Suprapubic skin (tissue), 4 donors: Measurements from ENCODE around the gene APOO.

Source experiments
- EP300 ChIP-seq: sonication (generic); formaldehyde crosslinking; IDR thresholded peaks from one replicate; pipeline ENCODE4 v1.6.1; 2017; ENCODE audit warnings: antibody characterized with exemption
- POLR2A ChIP-seq, 2 donors: fragments of 450-650 bp; IDR thresholded peaks; one replicate each; pipeline ENCODE4 v1.6.1; 2017; ENCODE audit warnings: antibody characterized with exemption in 2 of 2, mild to moderate bottlenecking in 2 of 2, moderate library complexity in 2 of 2
- POLR2AphosphoS5 ChIP-seq, 3 donors: sonication (generic); formaldehyde crosslinking; IDR thresholded peaks; one replicate each; pipeline ENCODE4 v1.6.1; 2017; ENCODE audit warnings: antibody characterized with exemption in 3 of 3
- TF ChIP-seq, protein P1 (sequence below), 2 donors: fragments of 200-600 bp in 1 of 2; fragments of 450-650 bp in 1 of 2; sonication (generic) in 1 of 2; IDR thresholded peaks; one replicate each; pipeline ENCODE4 v1.5.1; 2016 to 2019; ENCODE audit warnings: antibody characterized with exemption in 2 of 2, mild to moderate bottlenecking in 1 of 2, moderate library complexity in 1 of 2

GRCh38 chrX:23930894-23931604, 23.3 kb upstream of the APOO start:
- TF ChIP-seq, protein P1, sequence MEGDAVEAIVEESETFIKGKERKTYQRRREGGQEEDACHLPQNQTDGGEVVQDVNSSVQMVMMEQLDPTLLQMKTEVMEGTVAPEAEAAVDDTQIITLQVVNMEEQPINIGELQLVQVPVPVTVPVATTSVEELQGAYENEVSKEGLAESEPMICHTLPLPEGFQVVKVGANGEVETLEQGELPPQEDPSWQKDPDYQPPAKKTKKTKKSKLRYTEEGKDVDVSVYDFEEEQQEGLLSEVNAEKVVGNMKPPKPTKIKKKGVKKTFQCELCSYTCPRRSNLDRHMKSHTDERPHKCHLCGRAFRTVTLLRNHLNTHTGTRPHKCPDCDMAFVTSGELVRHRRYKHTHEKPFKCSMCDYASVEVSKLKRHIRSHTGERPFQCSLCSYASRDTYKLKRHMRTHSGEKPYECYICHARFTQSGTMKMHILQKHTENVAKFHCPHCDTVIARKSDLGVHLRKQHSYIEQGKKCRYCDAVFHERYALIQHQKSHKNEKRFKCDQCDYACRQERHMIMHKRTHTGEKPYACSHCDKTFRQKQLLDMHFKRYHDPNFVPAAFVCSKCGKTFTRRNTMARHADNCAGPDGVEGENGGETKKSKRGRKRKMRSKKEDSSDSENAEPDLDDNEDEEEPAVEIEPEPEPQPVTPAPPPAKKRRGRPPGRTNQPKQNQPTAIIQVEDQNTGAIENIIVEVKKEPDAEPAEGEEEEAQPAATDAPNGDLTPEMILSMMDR (IDR thresholded peaks at IDR 0.05): no peak
- no peak for TF ChIP-seq POLR2A (IDR thresholded peaks at IDR 0.05)
- no peak for TF ChIP-seq EP300
- no peak for TF ChIP-seq POLR2AphosphoS5 (IDR thresholded peaks at IDR 0.05)
